GM12801 (cell line): Measurements from ENCODE around the gene SLC7A14.

ENCODE experiments used
- CTCF ChIP-seq: IDR thresholded peaks from one replicate; pipeline ENCODE4 v1.5.1; 2011; ENCODE audit warnings: control low read depth; ENCODE audit not compliant: insufficient read length; ENCODE audit errors: extremely low read depth

Gene SLC7A14

DNA sequence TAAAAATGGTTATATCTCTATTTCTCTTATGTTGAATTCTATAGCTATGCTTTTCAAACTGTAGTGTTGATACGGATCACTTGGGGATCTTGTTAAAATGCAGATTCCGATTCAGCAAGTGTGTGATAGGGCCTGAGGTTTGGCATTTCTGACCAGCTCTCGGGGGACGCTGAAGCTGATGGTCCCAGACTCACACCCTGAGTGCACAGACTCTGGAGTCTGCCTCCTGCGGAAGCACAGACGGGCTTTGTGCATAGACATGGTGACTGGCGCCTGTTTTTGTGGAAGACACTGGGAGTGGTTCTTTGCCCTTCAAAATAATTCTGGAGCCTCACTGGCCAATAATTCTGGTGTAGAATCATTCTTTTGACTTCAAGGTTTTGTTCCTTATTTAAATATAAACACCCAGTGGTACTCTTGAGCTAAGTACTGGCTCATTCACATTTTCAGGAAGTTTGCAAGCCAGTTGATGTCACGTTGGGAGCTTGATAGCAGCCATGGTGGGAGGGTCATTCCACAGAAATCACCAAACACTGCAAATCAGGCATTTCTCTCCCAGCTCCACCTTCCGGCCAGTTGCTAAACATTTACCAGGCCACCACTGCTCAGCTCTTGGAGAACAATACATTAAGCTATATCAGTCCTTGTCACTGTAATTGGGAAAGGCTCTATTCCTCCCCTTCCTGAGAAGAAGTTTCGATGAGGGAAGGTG lies 148.0 kb downstream of the SLC7A14 start:
- no peak for TF ChIP-seq CTCF

- TF ChIP-seq CTCF, result no peak
Measured at GRCh38 chr3:170437176-170437575, 148.7 kb downstream of the SLC7A14 start.

DNA sequence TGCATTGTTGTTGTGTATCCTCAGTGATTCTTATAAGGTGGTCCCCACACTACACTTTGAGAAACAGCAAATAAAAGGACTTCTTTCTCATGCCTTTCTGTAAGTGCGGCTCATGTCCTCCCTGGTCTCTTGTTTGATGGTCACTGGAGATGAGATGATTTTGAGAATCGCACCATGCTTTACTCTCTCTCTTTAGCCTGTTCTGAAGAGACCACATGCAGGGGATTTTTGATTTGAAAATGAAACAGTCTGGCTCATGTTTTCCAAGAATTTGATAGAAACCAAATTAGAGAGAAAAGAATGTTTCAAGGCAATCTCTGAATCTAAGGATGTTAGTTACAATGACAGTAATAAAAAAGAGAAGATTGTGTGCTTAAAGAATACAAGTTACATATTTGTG lies 149.2 kb downstream of the SLC7A14 start:
- no peak for TF ChIP-seq CTCF

DNA sequence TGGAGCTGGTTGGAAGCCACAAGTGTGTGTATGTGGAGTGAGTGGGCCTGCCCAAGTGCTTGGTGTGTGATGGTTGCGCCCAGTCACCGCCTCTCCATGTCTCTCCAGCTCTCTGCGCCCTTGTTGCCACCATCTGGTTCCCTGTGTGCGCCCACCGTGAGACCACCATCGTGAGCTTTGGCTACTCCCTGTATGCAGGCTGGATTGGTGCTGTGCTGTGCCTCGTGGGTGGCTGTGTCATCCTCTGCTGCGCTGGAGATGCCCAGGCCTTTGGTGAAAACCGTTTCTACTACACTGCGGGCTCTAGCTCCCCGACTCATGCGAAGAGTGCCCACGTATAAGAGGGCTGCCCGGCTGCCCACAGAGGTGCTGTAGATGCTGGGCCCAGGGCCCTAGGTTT lies 153.5 kb downstream of the SLC7A14 start:
- TF ChIP-seq CTCF, result no peak

DNA sequence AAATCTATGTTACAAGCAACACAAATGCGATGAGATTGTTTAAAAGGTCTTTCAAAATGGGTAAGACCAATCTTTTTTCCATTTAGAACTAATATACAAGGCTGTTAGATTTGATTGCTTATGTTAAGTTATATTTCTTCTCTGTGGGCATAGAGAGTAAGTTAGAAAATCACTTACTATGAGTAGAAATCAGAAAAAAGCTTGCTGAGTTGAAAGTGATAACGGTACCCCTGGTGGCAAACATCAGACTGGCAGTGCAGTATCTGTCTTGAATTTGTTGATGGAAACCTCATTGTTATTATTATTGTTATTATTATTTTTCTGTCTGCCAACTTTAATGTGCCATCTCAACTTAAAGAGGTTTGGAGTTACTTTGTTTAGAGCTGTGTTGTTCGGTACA lies 154.8 kb downstream of the SLC7A14 start:
- no peak for TF ChIP-seq CTCF

DNA sequence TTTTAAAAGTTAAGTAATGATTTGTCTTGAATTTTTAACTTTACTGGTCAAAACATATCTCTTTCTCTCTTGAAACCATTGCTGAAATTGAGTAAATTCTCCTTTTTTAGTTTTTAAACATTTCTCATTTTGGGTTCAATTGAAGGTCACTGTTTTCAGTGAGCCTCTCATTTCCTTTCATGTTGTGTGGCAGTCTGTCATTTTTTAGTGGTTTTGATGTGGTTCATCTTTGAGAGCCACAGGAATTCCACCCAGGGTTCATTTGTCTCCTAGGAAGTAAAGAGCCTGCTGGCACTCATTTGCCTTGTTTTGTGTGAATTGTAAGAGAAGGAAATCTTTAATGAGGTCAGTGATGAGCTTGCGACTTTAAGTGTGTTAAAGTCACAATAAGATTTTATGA lies 156.8 kb downstream of the SLC7A14 start:
- TF ChIP-seq CTCF, result no peak

DNA sequence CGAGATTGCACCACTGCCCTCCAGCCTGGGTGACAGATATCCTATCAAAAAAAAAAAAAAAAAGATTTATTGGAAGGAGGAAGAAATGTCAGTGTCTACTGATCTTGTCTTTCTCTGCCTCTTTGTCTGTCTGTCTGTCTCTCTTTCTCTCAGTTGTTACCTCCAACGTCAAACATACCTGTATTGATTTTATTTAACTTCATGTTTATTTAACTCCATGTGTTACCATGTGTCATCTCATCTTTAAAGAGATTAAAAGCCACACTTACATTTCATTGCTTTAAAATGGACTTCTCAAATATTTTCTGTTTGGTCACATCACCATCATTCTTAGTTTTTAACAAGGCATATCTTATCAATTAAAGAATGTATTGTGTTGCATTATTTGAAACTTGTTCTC lies 157.8 kb downstream of the SLC7A14 start:
- TF ChIP-seq CTCF, result no peak
